Mucosa of rectum (tissue), 2 donors: ENCODE measurements around the gene COL26A1.

Source experiments
- H3K27ac ChIP-seq, 2 donors: one replicate each; pipeline ENCODE4 v1.7.0; 2013; ENCODE audit warnings: inconsistent platforms in 2 of 2, low read depth in 2 of 2, low read length in 2 of 2
- H3K27me3 ChIP-seq, 2 donors: one replicate each; pipeline ENCODE4 v1.7.0; 2013; ENCODE audit warnings: low read length in 2 of 2; ENCODE audit not compliant: control insufficient read depth in 2 of 2, insufficient read depth in 2 of 2
- H3K36me3 ChIP-seq, 2 donors: one replicate each; pipeline ENCODE4 v1.7.0; 2013; ENCODE audit warnings: low read length in 2 of 2; ENCODE audit not compliant: control insufficient read depth in 2 of 2, insufficient read depth in 2 of 2
- H3K4me1 ChIP-seq, 2 donors: one replicate each; pipeline ENCODE4 v1.7.0; 2013; ENCODE audit warnings: low read length in 2 of 2, mild to moderate bottlenecking in 1 of 2; ENCODE audit not compliant: control insufficient read depth in 2 of 2, insufficient read depth in 2 of 2
- H3K4me3 ChIP-seq, 2 donors: one replicate each; pipeline ENCODE4 v1.7.0; 2013; ENCODE audit warnings: low read length in 2 of 2
- H3K9ac ChIP-seq, 2 donors: one replicate each; pipeline ENCODE4 v1.7.0; 2013; ENCODE audit warnings: low read length in 2 of 2, low read depth in 1 of 2, mild to moderate bottlenecking in 1 of 2
- H3K9me3 ChIP-seq, 2 donors: one replicate each; pipeline ENCODE4 v1.7.0; 2013; ENCODE audit warnings: low read length in 2 of 2; ENCODE audit not compliant: control insufficient read depth in 2 of 2
- donor health status: healthy.
- donor health status: Normal muscosa, but diverticular disease.

COL26A1 gene

DNA sequence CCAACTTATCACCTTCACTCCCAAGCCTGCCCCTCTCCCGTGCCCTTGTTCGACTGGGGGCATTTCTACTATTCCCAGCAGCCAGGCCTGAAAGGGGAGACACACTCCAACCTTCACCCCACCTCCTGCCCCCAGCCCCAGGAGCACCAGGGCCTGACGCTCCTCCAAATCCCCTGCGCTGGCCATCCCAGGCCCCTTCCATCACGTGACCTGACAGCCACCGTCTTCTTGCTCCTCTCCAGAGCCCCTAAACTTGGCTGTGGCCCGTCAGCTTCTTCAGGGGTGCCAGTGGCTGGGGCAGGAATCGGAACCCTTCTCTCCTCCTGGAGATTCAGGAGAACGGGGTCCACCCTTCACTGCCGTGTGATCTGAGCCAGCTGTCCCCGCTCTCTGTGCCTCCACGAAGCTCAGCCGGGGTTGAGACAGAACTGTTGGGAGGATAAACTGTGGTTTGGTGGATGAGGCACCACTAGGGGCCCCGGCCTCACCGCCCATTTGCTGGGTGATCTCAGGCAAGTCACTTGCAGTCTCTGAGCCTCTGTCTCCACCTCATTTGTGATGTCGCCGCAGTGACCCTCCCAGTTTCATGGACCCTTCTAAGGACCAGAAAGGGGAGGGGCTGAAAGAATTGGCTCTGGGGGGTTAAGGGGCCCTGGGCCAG is 175.4 kb downstream of the COL26A1 start:
- Histone ChIP-seq H3K27me3 (peaks cover 0 to 3% of the 10 kb centered on the region in 2 donors), H3K4me3 (no peak overlapping the region), H3K36me3 (no peaks in the 10 kb centered on the region), H3K4me1 (no peaks in the 10 kb centered on the region), H3K9me3 (no peaks in the 10 kb centered on the region), H3K9ac (no peak overlapping the region), H3K27ac (no peak overlapping the region)

DNA sequence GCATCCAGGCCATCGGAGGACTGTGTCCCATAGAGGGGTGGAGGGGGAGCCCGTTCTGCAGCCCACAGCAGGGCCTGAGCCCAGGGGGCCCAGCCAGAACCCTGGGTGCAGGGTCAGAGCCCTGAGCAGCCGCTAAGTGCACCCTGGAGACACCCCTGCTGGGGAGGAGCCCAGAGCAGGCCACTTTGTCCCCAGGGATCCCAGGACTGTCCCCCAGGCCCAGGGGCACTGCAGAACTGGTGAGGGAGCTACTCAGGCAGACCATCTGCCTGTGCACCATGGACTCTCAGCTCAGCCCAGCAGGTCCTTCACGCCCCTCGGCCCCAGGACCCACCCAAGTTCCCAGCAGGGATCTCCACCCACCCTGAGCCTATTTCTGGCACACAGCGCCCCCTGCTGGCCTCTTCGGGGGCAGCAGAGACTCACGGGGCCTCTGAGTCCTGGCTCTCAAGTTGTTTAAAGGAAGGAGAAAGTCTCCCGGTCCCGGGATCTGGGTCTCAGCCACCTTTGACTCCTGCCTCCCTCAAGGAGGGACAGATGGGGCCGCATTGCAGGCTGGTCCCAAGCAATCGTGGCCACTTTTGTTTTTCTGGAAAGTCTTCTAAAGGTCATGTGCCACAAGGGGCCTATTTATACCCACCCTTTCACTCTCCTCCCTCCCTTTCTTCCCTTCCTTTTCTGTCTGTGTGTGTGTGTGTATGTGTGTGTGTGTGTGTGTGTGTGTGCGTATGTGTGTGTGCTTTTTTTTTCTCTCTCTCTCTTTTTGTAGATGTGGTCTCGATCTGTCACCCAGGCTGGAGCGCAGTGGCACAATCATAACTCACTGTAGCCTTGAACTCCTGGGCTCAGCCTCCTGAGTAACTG is 176.2 kb downstream of the COL26A1 start:
- no peak overlapping the region for H3K27ac ChIP-seq
- no peaks in the 10 kb centered on the region for H3K36me3 ChIP-seq
- no peak overlapping the region for H3K4me3 ChIP-seq
- no peaks in the 10 kb centered on the region for H3K4me1 ChIP-seq
- H3K9me3 ChIP-seq, result no peaks in the 10 kb centered on the region
- H3K27me3 ChIP-seq, result peaks cover 0 to 3% of the 10 kb centered on the region in 2 donors
- H3K9ac ChIP-seq, result no peak overlapping the region

DNA sequence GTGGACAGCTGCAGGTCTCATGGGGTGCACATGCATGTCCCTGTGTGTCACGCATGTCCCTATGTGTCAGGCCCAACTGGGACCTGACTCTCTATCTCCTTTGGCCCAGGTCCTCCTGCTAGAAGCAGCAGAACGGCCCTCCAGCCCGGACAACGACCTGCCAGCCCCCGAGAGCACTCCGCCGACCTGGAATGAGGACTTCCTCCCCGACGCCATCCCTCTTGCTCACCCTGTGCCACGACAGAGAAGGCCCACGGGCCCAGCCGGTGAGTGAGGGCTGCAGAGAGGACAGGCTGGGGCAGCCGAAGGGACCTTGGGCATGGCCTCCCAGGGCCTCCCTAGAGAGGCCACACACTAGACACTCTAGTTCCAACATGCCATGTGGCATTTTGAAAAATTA is 177.1 kb downstream of the COL26A1 start:
- Histone ChIP-seq H3K9ac (no peak overlapping the region), H3K27ac (no peak overlapping the region), H3K4me3 (no peak overlapping the region), H3K9me3 (no peaks in the 10 kb centered on the region), H3K27me3 (no peaks in the 10 kb centered on the region), H3K4me1 (no peaks in the 10 kb centered on the region), H3K36me3 (no peaks in the 10 kb centered on the region)

DNA sequence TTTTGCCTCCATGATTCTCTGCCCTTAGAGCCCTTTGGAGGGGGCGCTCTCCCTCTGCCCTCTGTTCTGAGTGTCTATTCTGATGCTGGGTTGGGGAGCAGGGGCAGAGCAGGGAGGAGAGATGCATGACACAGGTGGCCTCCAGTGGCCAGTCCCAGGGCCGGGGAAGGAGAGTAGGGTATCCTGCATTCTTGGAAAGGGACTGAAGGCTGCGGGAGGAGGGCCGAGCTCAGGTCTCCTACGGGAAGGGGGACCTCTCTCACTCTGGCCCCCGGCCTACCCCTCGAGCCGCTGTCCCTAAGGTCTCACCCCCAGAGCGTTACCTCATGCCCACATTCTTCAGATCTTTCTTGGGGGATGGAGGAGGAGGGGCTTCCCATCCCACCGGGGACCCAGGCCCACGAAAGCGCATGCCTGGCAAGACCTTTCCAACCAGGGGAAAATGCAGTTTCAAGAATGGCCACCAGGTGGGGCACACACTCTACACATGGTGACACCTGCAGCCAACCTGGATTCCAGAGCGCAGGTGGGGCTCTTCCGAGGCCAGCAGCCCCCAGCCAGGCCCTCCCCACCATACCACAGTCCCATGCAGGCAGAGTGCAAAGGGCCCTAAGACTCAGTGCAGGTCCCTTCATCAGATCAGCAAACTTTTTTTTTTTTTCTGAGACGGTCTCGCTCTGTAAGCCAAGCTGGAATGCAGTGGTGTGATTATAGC is 180.0 kb downstream of the COL26A1 start:
- no peak overlapping the region for H3K9ac ChIP-seq
- no peaks in the 10 kb centered on the region for H3K36me3 ChIP-seq
- H3K9me3 ChIP-seq, result no peaks in the 10 kb centered on the region
- no peak overlapping the region for H3K27ac ChIP-seq
- H3K27me3 ChIP-seq, result no peaks in the 10 kb centered on the region
- H3K4me1 ChIP-seq, result no peaks in the 10 kb centered on the region
- no peak overlapping the region for H3K4me3 ChIP-seq

DNA sequence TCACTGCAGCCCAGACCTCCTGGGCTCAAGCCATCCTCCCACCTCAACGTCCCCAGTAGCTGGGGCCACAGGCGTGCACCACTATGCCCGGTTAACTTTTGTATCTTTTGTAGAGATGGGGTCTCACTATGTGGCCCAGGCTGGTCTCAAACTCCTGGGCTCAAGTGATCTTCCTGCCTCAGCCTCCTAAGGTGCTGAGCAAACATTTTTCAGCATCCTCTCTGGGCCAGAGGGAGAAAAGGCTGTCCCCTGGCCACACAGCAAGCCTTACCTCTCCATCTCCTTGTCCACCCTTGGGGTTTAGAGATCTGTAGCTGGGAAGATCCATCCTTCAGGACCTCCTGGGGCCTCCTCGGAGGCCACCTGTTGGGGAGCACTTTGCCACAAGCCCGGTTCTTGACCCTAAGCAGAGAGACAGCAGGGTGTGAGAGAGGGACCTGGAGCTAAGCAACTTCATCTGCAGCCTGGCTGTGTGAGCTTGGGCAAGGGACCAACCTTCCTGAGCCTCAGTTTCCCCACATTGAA is 180.6 kb downstream of the COL26A1 start:
- Histone ChIP-seq H3K36me3 (no peaks in the 10 kb centered on the region), H3K27ac (no peak overlapping the region), H3K4me3 (no peak overlapping the region), H3K9me3 (no peaks in the 10 kb centered on the region), H3K27me3 (no peaks in the 10 kb centered on the region), H3K9ac (no peak overlapping the region), H3K4me1 (no peaks in the 10 kb centered on the region)

DNA sequence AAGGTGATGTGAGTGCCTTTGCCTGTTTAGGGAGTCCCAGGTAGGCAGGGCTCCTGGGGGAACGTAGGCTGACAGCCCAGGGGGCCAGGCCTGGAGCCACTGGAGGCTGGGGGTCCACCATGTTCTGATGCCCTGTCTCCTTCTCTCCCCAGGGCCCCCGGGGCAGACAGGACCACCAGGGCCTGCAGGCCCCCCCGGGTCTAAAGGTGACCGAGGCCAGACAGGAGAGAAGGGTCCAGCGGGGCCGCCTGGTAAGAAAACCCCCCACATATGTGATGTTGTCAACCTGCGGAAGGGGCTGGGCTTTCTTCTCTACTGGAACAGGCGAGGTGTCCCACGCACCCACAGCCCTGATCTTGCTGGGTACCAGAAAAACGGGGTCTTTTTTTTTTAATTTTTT is 181.2 kb downstream of the COL26A1 start:
- no peak overlapping the region for H3K27ac ChIP-seq
- H3K4me3 ChIP-seq, result no peak overlapping the region
- no peaks in the 10 kb centered on the region for H3K36me3 ChIP-seq
- no peaks in the 10 kb centered on the region for H3K4me1 ChIP-seq
- H3K9ac ChIP-seq, result no peak overlapping the region
- no peaks in the 10 kb centered on the region for H3K9me3 ChIP-seq
- H3K27me3 ChIP-seq, result no peaks in the 10 kb centered on the region

DNA sequence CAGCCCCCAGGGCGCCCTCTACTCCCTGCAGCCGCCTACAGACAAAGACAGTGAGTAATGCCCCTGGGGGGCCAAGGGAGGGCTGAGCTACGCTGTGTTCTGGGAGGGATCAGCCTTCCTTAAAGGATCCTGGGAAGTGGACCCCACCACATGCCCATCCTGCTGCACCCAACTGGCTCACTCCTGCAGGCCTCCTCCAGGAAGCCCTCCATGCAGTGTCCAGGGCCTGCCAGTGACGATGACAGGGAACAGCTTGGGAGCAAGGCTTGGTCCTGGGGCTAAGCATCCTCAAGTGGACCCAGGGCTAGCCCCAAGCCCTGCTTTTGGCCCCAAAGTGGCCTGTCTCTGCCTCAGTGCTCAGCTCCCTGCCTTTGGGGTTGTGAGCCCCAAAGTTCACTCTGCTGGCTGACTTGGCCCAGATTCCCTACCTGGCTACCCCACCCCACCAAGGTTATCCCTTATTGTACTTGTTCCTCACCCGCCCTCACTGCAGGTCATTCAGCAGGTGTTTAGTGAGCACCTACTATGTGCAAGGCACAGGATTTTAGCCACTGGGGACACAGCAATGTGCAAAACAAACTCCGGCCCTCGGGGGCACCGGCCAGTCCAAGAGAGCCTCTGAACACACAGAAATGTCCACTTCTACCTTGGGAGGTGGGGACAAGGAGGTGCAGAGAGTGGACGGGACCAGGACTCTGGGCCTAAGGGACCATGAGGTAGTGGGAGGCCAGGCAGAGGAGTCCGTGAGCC is 182.9 kb downstream of the COL26A1 start:
- H3K4me1 ChIP-seq, result no peaks in the 10 kb centered on the region
- no peak overlapping the region for H3K27ac ChIP-seq
- no peak overlapping the region for H3K9ac ChIP-seq
- H3K36me3 ChIP-seq, result no peaks in the 10 kb centered on the region
- no peaks in the 10 kb centered on the region for H3K9me3 ChIP-seq
- H3K4me3 ChIP-seq, result no peak overlapping the region
- no peaks in the 10 kb centered on the region for H3K27me3 ChIP-seq

DNA sequence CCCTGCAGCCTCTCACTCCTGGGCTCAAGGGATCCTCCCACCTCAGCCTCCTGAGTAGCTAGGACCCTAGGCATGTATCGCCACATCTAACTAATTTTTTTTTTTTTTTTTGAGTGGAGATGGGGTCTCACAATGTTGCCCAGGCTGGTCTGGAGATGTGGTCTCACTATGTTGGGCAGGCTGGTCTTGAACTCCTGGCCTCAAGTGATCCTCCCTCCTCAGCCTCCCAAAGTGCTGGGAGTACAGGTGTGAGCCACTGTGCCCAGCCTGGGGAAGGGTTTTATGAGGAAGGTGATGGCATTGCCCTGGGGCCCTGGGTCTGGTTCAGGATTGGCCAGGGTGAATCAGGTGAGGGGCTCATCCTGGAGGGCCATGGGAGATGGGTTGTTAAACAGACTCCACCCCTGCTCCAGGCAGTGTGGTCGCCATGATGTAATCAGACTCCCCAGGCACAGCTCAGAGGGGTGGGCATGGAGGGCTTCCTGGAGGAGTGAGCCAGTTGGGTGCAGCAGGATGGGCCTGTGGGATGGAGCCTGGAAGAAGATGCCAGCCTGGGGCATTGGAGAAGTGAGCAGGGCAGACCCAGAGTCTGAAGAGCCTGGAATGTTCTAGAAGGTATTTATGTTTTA is 183.7 kb downstream of the COL26A1 start:
- no peaks in the 10 kb centered on the region for H3K9me3 ChIP-seq
- no peak overlapping the region for H3K4me3 ChIP-seq
- no peaks in the 10 kb centered on the region for H3K4me1 ChIP-seq
- no peak overlapping the region for H3K27ac ChIP-seq
- no peak overlapping the region for H3K9ac ChIP-seq
- no peaks in the 10 kb centered on the region for H3K36me3 ChIP-seq
- no peaks in the 10 kb centered on the region for H3K27me3 ChIP-seq

DNA sequence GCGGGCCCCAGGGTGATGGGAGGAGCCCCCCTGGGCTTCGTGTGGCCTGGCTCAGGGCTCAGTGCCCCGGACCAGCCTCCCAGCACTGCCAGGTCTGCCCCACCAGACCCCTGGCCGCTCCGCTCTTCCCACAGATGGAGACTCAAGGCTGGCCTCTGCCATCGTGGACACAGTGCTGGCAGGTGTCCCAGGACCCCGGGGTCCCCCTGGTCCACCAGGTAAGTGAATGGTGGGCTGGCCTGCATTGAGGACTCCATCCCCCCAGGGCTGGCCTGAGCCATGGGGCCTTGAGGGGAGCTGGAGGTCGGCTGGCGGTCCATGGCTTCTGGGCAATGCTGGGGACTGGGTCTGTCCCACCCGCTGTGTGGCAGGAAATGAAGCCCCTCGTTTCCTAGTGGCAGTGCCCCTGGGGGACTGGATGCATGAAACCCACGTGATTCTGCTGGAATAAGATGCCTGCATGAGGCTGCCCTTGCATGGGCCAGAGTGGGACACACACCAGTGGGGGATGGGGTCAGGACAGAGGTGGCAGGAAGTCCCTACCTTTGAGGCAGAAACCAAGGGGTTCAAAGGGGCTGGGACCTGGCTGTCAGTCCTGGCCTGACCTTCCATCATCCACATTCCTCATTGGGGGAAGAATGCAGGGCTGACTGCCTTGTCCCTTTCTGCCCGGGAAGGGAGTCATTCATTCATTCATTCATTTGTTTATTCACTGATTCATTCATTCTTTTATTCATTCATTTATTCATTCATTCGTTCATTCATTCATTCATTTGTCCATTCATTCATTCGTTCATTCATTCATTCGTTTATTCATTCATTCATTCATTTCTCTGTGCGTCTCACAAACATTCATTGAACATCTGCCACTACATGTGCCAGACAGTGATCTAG is 184.6 kb downstream of the COL26A1 start:
- no peaks in the 10 kb centered on the region for H3K4me1 ChIP-seq
- H3K27ac ChIP-seq, result no peak overlapping the region
- H3K4me3 ChIP-seq, result no peak overlapping the region
- no peaks in the 10 kb centered on the region for H3K36me3 ChIP-seq
- H3K9ac ChIP-seq, result no peak overlapping the region
- no peaks in the 10 kb centered on the region for H3K9me3 ChIP-seq
- no peaks in the 10 kb centered on the region for H3K27me3 ChIP-seq
